ENCODE measurements around the gene NFE2L2.

DNA sequence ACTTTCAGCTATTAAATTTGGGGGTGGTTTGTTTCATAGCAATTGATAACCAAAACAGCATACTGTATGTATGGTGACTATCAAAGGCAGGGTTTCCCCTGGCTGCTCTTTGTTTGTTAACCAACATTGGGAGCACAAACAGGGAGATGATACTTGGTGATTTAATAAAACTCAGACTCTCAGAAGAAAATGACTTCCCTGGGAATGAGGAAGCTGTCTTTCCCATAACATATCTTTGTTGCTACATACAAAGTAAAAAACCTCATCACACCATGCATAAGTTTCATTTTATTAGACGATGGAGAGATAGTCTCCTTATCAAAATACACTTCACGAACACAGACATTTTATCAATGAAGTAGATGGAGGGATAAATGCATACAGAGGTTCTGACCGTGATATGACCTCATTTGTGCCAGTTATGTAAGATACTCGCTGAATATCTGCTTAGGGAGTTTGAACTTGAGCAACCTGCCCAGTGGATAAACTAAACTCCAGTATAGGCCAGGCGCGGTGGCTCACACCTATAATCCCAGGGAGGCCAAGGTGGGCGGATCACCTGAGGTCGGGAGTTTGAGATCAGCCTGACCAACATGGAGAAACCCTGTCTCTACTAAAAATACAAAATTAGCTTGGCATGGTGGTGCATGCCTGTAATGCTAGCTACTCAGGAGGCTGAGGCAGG lies 3.8 kb upstream of the NFE2L2 start:
- TF ChIP-seq, protein P1, sequence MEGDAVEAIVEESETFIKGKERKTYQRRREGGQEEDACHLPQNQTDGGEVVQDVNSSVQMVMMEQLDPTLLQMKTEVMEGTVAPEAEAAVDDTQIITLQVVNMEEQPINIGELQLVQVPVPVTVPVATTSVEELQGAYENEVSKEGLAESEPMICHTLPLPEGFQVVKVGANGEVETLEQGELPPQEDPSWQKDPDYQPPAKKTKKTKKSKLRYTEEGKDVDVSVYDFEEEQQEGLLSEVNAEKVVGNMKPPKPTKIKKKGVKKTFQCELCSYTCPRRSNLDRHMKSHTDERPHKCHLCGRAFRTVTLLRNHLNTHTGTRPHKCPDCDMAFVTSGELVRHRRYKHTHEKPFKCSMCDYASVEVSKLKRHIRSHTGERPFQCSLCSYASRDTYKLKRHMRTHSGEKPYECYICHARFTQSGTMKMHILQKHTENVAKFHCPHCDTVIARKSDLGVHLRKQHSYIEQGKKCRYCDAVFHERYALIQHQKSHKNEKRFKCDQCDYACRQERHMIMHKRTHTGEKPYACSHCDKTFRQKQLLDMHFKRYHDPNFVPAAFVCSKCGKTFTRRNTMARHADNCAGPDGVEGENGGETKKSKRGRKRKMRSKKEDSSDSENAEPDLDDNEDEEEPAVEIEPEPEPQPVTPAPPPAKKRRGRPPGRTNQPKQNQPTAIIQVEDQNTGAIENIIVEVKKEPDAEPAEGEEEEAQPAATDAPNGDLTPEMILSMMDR (IDR thresholded peaks at IDR 0.05): no peak
- TF ChIP-seq POLR2A (IDR thresholded peaks at IDR 0.05) (no peak), EP300 (IDR thresholded peaks at IDR 0.05; ENCODE audit: low read depth) (no peak), POLR2AphosphoS5 (IDR thresholded peaks at IDR 0.05) (no peak)

All from transverse colon (tissue), 4 donors.